ENCODE data around the gene UNG.

DNA sequence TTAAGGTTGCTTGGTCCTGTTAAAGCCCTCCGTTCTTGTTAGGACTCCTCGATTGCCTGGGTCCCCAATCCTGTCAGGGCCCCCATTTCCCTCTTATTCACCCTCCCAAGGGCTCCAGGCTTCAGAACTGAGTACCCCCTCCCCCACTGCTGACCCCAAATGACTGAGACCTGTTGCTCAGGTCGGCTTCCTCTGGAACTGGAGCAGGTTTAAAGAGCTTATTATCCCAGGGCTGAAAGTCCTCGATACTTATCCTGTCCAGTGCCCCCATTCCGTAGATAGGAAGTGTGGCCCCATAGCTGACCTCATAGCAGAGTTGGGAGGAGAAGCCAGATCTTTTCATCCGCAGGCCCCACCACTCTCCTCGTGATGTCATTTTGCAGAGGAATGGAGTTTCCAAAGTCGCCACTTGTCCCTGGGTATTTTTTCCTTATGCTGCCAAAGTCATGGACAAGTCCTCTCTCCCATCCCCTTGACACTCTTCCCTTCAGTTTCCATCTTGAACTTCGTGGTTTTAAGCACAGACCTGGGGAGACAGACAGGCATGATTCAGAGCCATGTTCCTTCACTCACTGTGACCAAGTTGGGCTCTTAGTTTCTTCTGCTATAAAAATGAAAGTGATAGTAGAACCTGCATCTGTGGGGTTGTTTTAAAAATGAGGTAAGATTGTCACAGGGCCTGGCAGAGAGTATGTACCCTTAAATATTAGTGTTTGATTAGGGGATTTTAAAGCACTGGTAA lies 43.8 kb upstream of the UNG start:
- no peak for TF ChIP-seq POLR2A (IDR thresholded peaks at IDR 0.05)
- TF ChIP-seq, protein P1, sequence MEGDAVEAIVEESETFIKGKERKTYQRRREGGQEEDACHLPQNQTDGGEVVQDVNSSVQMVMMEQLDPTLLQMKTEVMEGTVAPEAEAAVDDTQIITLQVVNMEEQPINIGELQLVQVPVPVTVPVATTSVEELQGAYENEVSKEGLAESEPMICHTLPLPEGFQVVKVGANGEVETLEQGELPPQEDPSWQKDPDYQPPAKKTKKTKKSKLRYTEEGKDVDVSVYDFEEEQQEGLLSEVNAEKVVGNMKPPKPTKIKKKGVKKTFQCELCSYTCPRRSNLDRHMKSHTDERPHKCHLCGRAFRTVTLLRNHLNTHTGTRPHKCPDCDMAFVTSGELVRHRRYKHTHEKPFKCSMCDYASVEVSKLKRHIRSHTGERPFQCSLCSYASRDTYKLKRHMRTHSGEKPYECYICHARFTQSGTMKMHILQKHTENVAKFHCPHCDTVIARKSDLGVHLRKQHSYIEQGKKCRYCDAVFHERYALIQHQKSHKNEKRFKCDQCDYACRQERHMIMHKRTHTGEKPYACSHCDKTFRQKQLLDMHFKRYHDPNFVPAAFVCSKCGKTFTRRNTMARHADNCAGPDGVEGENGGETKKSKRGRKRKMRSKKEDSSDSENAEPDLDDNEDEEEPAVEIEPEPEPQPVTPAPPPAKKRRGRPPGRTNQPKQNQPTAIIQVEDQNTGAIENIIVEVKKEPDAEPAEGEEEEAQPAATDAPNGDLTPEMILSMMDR (IDR thresholded peaks at IDR 0.05) = no peak
